Posterior cingulate gyrus (tissue), 11 donors: ENCODE data around the gene LYSMD3.

Source experiments
- DNase-seq, 10 donors: peaks; one replicate each; pipeline versions ENCODE4 v3.0.0 to v3.0.0-alpha.2; 2020 to 2021; ENCODE audit warnings: mixed read lengths in 3 of 10
- intact Hi-C: fragments of 100-400 bp; cut with DNase I; formaldehyde crosslinking; loops from one replicate; pipeline ENCODE4 v1.15.1; 2023

The LYSMD3 gene

GRCh38 chr5:90549223-90549622 lies 19.8 kb upstream of the LYSMD3 start:
- intact Hi-C loops = no loop called here
- no peak for DNase-seq

- DNase-seq = peak in 4 of 10 donors; percentile 16 to 68 (median 40)
These were observed 18.7 kb upstream of the LYSMD3 start for GRCh38 chr5:90548069-90548593.

GRCh38 chr5:90547072-90547536 lies 17.7 kb upstream of the LYSMD3 start:
- DNase-seq = no peak
- intact Hi-C loops = no loop called here

More at GRCh38 chr5:90548069-90548593, 18.7 kb upstream of the LYSMD3 start:
- intact Hi-C loops = no loop called here

DNA sequence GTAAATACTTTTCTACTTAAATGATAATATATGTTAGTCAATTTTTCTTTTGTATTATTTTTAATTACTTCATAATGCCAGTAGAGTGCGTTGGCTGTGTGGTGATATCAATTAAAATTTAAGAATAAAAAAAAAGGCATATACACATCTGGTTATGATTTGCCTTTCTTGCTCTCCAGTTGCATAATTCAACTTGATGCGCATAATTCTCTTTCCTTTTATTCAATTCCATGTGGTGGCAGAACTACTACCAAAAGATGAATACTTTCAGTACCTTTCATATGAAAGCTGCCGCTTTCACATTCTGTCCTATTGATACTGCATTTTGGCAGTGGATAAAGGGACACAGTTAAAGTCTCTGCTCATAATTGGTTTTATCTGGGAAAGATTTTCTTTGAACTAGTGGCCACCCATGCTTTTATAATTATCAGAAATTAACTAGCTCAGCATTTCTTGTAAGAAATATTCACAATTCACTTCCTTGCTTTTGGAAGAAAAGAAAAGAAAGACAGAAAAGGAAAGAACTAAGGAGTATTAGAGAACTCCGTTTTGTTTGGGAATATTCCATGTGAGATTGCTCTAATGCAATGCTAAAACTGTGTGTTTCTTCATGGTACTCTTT lies 16.9 kb upstream of the LYSMD3 start:
- no peak for DNase-seq
- intact Hi-C loops = no loop called here

- intact Hi-C loops = no loop called here
These were observed 16.1 kb upstream of the LYSMD3 start for GRCh38 chr5:90545511-90545910.

GRCh38 chr5:90542827-90543519 lies 13.6 kb upstream of the LYSMD3 start:
- DNase-seq = no peak
- intact Hi-C loops = no loop called here

More at GRCh38 chr5:90545511-90545910, 16.1 kb upstream of the LYSMD3 start:
- DNase-seq = no peak

- intact Hi-C loops = loop anchor here (5.0 kb wide), 1 partner anchor 1808 kb away; no protein-coding TSS in a partner anchor
- DNase-seq = no peak
These were observed 5.5 kb upstream of the LYSMD3 start for GRCh38 chr5:90534922-90535321.

DNA sequence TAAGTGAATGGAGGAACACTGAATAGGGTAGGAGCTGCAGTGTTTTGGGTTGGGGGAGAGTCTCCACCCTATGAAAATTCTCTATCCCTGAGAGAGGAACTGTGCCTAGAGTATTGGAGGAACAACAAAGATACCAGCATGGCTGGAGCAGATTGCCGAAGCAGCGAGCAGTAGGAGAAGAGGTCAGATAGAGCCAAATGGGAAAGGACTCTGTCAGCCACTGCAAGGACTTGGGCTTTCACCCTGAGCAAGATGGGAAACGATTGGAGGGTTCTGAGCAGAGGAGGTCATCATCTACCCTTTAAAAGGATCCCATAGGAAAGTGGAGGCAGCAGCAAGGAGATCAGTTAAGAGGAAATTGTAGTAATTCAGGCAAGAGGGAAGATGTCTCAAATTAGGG lies 4.4 kb upstream of the LYSMD3 start:
- intact Hi-C loops = loop anchor here (5.0 kb wide), 1 partner anchor 1806 kb away; no protein-coding TSS in a partner anchor

GRCh38 chr5:90530736-90531487 lies 1.5 kb upstream of the LYSMD3 start:
- intact Hi-C loops = loop anchor here (1.0 to 5.0 kb wide), 2 partner anchors 92 to 1804 kb away; no protein-coding TSS in a partner anchor

More for the DNA sequence above, 4.4 kb upstream of the LYSMD3 start:
- DNase-seq = no peak

GRCh38 chr5:90529939-90530677 lies 724 bp upstream of the LYSMD3 start:
- peak in 9 of 10 donors; percentile 45 to 92 (median 69) for DNase-seq
- intact Hi-C loops = loop anchor here (1.0 to 5.0 kb wide), 4 partner anchors 56 to 1803 kb away; partner anchors contain the start of genes MBLAC2 and POLR3G

More at GRCh38 chr5:90530736-90531487, 1.5 kb upstream of the LYSMD3 start:
- DNase-seq = no peak

DNA sequence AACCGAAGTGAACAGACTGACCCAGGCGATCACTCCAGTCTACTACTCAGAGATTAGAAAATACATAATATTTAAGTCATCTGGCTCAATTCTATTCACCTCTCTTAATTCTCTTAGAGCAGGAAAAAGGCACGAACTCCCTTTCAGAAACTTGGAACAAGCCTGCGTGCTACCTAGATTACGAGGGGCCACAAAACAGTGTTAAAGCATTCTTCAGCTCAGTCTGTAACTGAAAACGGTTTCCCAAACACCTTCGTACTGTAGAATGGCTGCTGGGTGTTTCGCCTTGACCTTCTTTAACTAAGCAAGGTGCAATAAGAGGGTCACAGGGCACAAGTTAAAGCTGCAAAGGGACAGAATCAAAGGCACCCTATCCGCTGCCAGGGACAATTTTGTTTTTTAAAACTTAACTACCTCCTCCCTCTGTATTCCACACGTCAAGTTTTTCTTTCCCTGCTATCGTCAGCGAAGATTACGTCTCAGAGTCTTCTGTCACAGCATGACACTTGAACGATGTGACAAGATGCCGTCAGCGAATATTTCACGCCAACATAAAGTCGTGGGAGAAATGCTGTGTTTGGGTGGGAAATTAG lies 687 bp downstream of the LYSMD3 start:
- no peak for DNase-seq

DNA sequence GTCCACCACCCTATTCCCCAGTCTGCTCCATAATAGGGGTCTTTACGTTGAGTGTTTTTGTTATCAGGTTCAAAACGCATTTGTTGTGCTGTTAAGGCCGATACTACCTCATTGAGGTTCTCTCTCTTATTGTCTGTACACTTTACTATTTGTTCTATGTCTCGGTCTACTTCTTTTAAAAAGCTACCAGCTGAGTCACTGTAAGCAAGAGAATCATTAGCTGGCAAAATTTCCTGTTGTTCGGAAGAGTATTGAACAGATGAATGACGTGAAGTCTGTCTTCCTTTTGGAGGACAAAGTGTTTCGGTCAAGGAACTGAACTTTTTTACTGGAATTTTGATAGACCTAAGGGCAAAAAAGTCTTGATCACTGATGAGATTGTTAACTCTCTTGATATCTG lies 10.3 kb downstream of the LYSMD3 start:
- DNase-seq = no peak
- intact Hi-C loops = no loop called here

More for the DNA sequence above, 687 bp downstream of the LYSMD3 start:
- intact Hi-C loops = loop anchor here (1.0 kb wide), 2 partner anchors 54 to 118 kb away; partner anchors contain the start of genes MBLAC2 and POLR3G

DNA sequence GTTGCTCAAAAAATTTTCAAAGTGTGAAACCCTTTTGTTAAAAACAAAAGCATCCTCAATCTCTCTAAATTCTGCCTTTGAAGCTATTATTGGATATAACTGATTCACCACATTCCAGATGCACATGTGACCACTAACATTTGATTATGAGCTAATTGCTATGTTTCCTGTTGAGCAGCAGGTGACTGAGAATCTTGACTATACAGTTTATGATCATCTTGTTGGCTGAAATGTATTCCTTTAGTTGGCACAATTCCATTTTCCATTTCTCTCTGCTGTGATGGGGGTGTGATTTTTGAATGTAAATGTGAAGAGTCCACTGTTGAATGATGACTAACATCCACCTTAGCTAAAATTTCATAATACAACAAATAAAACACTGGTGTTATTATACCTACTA lies 10.7 kb downstream of the LYSMD3 start:
- intact Hi-C loops = no loop called here
- DNase-seq = no peak

DNA sequence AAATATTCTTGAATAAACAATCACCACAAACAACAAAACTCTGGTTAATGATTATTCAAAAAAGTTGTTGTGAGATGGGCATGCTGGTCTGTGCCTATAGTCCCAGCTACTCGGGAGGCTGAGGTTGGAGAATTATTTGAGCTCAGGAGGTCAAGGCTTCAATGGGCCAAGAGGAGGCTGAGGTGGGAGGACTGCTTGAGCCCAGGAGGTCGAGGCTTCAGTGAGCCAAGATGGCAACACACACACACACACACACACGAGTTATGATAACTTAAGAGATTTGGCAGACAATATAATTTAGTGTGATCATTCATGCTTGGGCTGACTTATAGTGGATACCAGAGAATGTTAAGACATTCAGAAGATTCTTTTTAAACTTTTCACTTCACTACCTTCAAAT lies 14.9 kb downstream of the LYSMD3 start:
- intact Hi-C loops = no loop called here
- DNase-seq = no peak

DNA sequence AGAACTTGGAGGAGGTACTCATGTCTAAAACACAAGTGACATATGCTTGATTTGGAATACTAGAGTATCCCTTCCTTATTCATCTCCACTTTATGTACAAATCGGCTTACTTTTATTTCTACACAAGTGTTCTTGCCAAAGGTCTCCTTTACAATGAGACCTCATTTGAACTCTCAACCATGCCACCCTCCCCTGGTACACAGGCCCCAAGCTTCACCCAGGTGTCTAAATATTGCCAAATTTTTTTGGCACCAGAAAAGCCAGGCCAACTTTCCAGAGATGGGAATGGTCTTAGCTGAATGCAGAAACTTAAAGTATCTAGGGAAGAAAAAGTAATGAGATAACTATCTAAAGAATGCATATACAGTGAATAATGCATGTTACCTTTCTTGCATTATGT lies 18.9 kb downstream of the LYSMD3 start:
- no peak for DNase-seq

DNA sequence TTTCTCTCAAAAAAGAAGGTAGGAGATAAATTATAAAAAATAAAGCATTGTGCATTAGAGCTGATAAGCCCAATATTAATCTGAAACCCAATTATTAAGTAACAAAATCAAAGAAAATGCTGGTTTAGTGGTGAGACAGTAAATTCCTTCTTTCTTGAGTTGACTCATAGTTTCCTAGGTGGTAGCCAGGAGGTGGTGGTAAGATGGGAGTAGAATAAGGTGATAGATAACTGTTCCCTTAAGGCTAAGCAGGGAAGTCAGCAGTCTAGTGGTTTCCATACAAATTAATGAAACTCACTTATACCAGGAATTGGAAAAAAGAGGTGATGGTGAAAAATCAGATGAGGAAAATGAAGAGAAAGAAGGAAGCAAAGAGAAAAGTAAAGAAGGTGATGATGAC lies 23.2 kb downstream of the LYSMD3 start:
- intact Hi-C loops = no loop called here
- DNase-seq = no peak

More for the DNA sequence above, 18.9 kb downstream of the LYSMD3 start:
- intact Hi-C loops = no loop called here

- DNase-seq = no peak
- intact Hi-C loops = no loop called here
These were observed 24.6 kb downstream of the LYSMD3 start for GRCh38 chr5:90504743-90505142.

GRCh38 chr5:90503596-90503995 lies 25.8 kb downstream of the LYSMD3 start:
- no peak for DNase-seq
- intact Hi-C loops = no loop called here

GRCh38 chr5:90495146-90495545 lies 34.2 kb downstream of the LYSMD3 start:
- no peak for DNase-seq
- intact Hi-C loops = no loop called here
